GM13976 (cell line): Measurements from ENCODE around the gene PCDHB12.
"Not testable (repeated sequence)": the region's sequence is repeated elsewhere in the genome, so short reads cannot be mapped to it uniquely, and the experiment has no call there.

Experiments
- DNase-seq: peaks from one replicate; pipeline ENCODE4 v3.0.0; 2012; ENCODE audit warnings: low spot score
- in situ Hi-C: fragments of 300-500 bp; cut with MboI; formaldehyde crosslinking; loops from one replicate; pipeline ENCODE4 v1.12.0; 2022; ENCODE audit warnings: low sequenced_read_pairs, mixed read lengths, inconsistent platforms; ENCODE audit not compliant: unreplicated experiment
- TF ChIP-seq, protein P1 (sequence below): IDR thresholded peaks from 2 replicates; pipeline ENCODE4 v1.5.1; 2012; ENCODE audit warnings: borderline replicate concordance, mild to moderate bottlenecking; ENCODE audit not compliant: insufficient read depth; ENCODE audit errors: extremely low read depth, missing control alignments, control extremely low read depth

Gene PCDHB12

GRCh38 chr5:141199359-141200235 lies 8.9 kb upstream of the PCDHB12 start, which contains the start of gene PCDHB11:
TSS of gene PCDHB11 (plus strand) at chr5:141199627. CDS start at chr5:141199775, 148 bp downstream.
- DNase-seq: no peak
- TF ChIP-seq, protein P1, sequence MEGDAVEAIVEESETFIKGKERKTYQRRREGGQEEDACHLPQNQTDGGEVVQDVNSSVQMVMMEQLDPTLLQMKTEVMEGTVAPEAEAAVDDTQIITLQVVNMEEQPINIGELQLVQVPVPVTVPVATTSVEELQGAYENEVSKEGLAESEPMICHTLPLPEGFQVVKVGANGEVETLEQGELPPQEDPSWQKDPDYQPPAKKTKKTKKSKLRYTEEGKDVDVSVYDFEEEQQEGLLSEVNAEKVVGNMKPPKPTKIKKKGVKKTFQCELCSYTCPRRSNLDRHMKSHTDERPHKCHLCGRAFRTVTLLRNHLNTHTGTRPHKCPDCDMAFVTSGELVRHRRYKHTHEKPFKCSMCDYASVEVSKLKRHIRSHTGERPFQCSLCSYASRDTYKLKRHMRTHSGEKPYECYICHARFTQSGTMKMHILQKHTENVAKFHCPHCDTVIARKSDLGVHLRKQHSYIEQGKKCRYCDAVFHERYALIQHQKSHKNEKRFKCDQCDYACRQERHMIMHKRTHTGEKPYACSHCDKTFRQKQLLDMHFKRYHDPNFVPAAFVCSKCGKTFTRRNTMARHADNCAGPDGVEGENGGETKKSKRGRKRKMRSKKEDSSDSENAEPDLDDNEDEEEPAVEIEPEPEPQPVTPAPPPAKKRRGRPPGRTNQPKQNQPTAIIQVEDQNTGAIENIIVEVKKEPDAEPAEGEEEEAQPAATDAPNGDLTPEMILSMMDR: no peak
- in situ Hi-C loops: no loop called here

GRCh38 chr5:141201126-141201525 lies 7.4 kb upstream of the PCDHB12 start:
- in situ Hi-C loops, DNase-seq: not testable (repeated sequence)

- DNase-seq, in situ Hi-C loops: not testable (repeated sequence)
Measured at GRCh38 chr5:141201646-141202045, 6.9 kb upstream of the PCDHB12 start.

DNA sequence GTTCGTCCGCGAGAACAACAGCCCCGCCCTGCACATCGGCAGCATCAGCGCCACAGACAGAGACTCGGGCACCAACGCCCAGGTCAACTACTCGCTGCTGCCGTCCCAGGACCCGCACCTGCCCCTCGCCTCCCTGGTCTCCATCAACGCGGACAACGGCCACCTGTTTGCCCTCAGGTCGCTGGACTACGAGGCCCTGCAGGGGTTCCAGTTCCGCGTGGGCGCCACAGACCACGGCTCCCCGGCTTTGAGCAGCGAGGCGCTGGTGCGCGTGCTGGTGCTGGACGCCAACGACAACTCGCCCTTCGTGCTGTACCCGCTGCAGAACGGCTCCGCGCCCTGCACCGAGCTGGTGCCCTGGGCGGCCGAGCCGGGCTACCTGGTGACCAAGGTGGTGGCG lies 1.8 kb downstream of the PCDHB12 start:
- DNase-seq, in situ Hi-C loops: not testable (repeated sequence)

DNA sequence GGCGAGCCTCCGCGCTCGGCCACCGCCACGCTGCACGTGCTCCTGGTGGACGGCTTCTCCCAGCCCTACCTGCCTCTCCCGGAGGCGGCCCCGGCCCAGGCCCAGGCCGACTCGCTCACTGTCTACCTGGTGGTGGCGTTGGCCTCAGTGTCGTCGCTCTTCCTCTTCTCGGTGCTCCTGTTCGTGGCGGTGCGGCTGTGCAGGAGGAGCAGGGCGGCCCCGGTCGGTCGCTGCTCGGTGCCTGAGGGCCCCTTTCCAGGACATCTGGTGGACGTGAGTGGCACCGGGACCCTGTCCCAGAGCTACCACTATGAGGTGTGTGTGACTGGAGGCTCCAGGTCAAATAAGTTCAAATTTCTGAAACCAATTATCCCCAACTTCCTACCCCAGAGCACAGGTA lies 2.3 kb downstream of the PCDHB12 start:
- in situ Hi-C loops, DNase-seq: not testable (repeated sequence)

GRCh38 chr5:141213656-141214339 lies 5.3 kb downstream of the PCDHB12 start, which contains the start of gene PCDHB13:
TSS of gene PCDHB13 (plus strand) at chr5:141213919. CDS start at chr5:141214124, 205 bp downstream.
- DNase-seq, in situ Hi-C loops: not testable (repeated sequence)

GRCh38 chr5:141214583-141214982 lies 6.1 kb downstream of the PCDHB12 start:
- DNase-seq, in situ Hi-C loops: not testable (repeated sequence)

- DNase-seq, in situ Hi-C loops: not testable (repeated sequence)
Measured at GRCh38 chr5:141215504-141215903, 7.0 kb downstream of the PCDHB12 start.

GRCh38 chr5:141216035-141216434 lies 7.5 kb downstream of the PCDHB12 start:
- DNase-seq, in situ Hi-C loops: not testable (repeated sequence)

- DNase-seq: no peak
- in situ Hi-C loops: no loop called here
- TF ChIP-seq, protein P1: no peak
Measured at GRCh38 chr5:141223112-141223783, 14.7 kb downstream of the PCDHB12 start, which contains the start of gene PCDHB14. TSS of gene PCDHB14 (plus strand) at chr5:141223343. CDS start at chr5:141223506, 163 bp downstream.

DNA sequence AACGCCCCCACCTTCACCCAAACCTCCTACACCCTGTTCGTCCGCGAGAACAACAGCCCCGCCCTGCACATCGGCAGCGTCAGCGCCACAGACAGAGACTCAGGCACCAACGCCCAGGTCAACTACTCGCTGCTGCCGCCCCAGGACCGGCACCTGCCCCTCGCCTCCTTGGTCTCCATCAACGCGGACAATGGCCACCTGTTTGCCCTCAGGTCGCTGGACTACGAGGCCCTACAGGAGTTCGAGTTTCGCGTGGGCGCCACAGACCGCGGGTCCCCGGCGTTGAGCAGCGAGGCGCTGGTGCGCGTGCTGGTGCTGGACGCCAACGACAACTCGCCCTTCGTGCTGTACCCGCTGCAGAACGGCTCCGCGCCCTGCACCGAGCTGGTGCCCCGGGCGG lies 16.3 kb downstream of the PCDHB12 start:
- in situ Hi-C loops, DNase-seq: not testable (repeated sequence)

- in situ Hi-C loops, DNase-seq: not testable (repeated sequence)
Measured at GRCh38 chr5:141225421-141225820, 16.9 kb downstream of the PCDHB12 start.
